Measurements from ENCODE around the gene CLPTM1.

DNA sequence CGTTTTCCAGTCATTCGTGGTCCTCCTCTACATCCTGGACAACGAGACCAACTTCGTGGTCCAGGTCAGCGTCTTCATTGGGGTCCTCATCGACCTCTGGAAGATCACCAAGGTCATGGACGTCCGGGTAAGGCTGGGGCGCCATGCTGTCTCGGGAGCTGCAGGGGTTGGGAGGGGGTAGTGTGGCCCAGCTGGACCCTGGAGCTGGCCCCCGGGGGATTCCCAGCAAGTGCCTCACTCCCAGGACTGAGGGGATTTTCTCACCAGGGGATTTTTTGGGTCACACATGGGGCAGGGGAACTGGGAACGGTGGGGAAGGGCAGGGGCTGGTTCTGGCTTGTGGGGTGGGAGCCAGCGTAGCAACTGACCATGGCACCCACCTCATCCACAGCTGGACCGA is 35.3 kb downstream of the CLPTM1 start:
- TF ChIP-seq, protein P1, sequence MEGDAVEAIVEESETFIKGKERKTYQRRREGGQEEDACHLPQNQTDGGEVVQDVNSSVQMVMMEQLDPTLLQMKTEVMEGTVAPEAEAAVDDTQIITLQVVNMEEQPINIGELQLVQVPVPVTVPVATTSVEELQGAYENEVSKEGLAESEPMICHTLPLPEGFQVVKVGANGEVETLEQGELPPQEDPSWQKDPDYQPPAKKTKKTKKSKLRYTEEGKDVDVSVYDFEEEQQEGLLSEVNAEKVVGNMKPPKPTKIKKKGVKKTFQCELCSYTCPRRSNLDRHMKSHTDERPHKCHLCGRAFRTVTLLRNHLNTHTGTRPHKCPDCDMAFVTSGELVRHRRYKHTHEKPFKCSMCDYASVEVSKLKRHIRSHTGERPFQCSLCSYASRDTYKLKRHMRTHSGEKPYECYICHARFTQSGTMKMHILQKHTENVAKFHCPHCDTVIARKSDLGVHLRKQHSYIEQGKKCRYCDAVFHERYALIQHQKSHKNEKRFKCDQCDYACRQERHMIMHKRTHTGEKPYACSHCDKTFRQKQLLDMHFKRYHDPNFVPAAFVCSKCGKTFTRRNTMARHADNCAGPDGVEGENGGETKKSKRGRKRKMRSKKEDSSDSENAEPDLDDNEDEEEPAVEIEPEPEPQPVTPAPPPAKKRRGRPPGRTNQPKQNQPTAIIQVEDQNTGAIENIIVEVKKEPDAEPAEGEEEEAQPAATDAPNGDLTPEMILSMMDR (optimal IDR thresholded peaks at IDR 0.05 in 1 of 3, IDR thresholded peaks at IDR 0.05 in 1 of 3, conservative IDR thresholded peaks at IDR 0.05 in 1 of 3; ENCODE audit: extremely low read depth in 1 of 3, insufficient read depth in 2 of 3, low read length in 3 of 3), result no peak
- TF ChIP-seq EZH2 (IDR thresholded peaks at IDR 0.05; ENCODE audit: low read length), result no peak

Data from keratinocyte (primary cell).